ENCODE results near the gene MMP2. TPM values are rescaled to one million over a fixed set of nuclear protein-coding genes. Genes with fewer than 3 reads are reported as not detected.

Gene MMP2
- total RNA-seq, 2 donors from 2014 or later: 131 to 136 TPM

- no peak overlapping the region for H3K27ac ChIP-seq
- H3K36me3 ChIP-seq: peaks cover 26% of the 10 kb centered on the region
- H3K4me1 ChIP-seq: peaks cover 0 to 24% of the 10 kb centered on the region in 2 donors
- DNase-seq (ENCODE audit: low spot score): no peak
- H3K9me3 ChIP-seq: no peaks in the 10 kb centered on the region
- H3K27me3 ChIP-seq: no peaks in the 10 kb centered on the region
- peak overlapping the region in 1 of 2 donors; percentile 59 for H3K4me3 ChIP-seq
- TF ChIP-seq CTCF (IDR thresholded peaks at IDR 0.05): no peak
Observed at GRCh38 chr16:55482056-55482455, 3.1 kb downstream of the MMP2 start.

- Histone ChIP-seq H3K27ac (peak overlapping the region; percentile 51 to 58), H3K27me3 (no peaks in the 10 kb centered on the region), H3K4me1 (no peaks in the 10 kb centered on the region), H3K36me3 (peaks cover 44% of the 10 kb centered on the region), H3K4me3 (no peak overlapping the region), H3K9me3 (no peaks in the 10 kb centered on the region)
- no peak for TF ChIP-seq CTCF (IDR thresholded peaks at IDR 0.05)
- peak; percentile 88 for DNase-seq (ENCODE audit: low spot score)
Observed at GRCh38 chr16:55487048-55487803, 8.2 kb downstream of the MMP2 start.

- no peak for TF ChIP-seq CTCF (IDR thresholded peaks at IDR 0.05)
- no peak for DNase-seq (ENCODE audit: low spot score)
- no peaks in the 10 kb centered on the region for H3K9me3 ChIP-seq
- peaks cover 38% of the 10 kb centered on the region for H3K36me3 ChIP-seq
- H3K4me1 ChIP-seq: no peaks in the 10 kb centered on the region
- H3K27me3 ChIP-seq: no peaks in the 10 kb centered on the region
- no peak overlapping the region for H3K4me3 ChIP-seq
- peak overlapping the region; percentile 51 to 58 for H3K27ac ChIP-seq
Observed at GRCh38 chr16:55488306-55488705, 9.3 kb downstream of the MMP2 start.

GRCh38 chr16:55489119-55489955 lies 10.3 kb downstream of the MMP2 start:
- Histone ChIP-seq H3K4me3 (no peak overlapping the region), H3K27ac (no peak overlapping the region), H3K9me3 (no peaks in the 10 kb centered on the region), H3K36me3 (peaks cover 29% of the 10 kb centered on the region), H3K27me3 (no peaks in the 10 kb centered on the region), H3K4me1 (no peaks in the 10 kb centered on the region)
- DNase-seq (ENCODE audit: low spot score): no peak
- TF ChIP-seq CTCF (IDR thresholded peaks at IDR 0.05): no peak

- H3K4me1 ChIP-seq: no peaks in the 10 kb centered on the region
- no peak overlapping the region for H3K4me3 ChIP-seq
- no peaks in the 10 kb centered on the region for H3K27me3 ChIP-seq
- H3K27ac ChIP-seq: no peak overlapping the region
- no peak for DNase-seq (ENCODE audit: low spot score)
- no peak for TF ChIP-seq CTCF (IDR thresholded peaks at IDR 0.05)
- peaks cover 23% of the 10 kb centered on the region for H3K36me3 ChIP-seq
- H3K9me3 ChIP-seq: no peaks in the 10 kb centered on the region
Observed at GRCh38 chr16:55489956-55490265, 10.9 kb downstream of the MMP2 start.

All from right atrium auricular region (tissue), 2 donors.